ENCODE results near the gene LNX2.

The LNX2 gene

GRCh38 chr13:27605610-27606200, 14.6 kb downstream of the LNX2 start:
- H3K27ac ChIP-seq (ENCODE audit: low read depth, low read length), result no peak overlapping the region
- no peak overlapping the region for H3K4me3 ChIP-seq (ENCODE audit: insufficient read depth, low read length, poor library complexity, severe bottlenecking)
- no peaks in the 10 kb centered on the region for H3K27me3 ChIP-seq (ENCODE audit: low read length)
- H3K9me2 ChIP-seq (replicated peaks; ENCODE audit: insufficient read depth, low read length), result no peaks in the 10 kb centered on the region
- H3K79me2 ChIP-seq (ENCODE audit: insufficient read depth, low read length), result peaks cover 28% of the 10 kb centered on the region; the same call in 1 of the 2 replicates
- H3K36me3 ChIP-seq (ENCODE audit: low read length), result no peaks in the 10 kb centered on the region
- no peak overlapping the region for H3K4me2 ChIP-seq (ENCODE audit: low read depth, low read length, poor library complexity, severe bottlenecking)
- no peaks in the 10 kb centered on the region for H3K9me3 ChIP-seq (ENCODE audit: insufficient read depth, low read length)
- TF ChIP-seq CTCF (IDR thresholded peaks at IDR 0.05; ENCODE audit: insufficient read depth, low read length, poor library complexity, severe bottlenecking) (no peak), EZH2phosphoT487 (conservative IDR thresholded peaks at IDR 0.05; ENCODE audit: low read length) (no peak)
- H2AFZ ChIP-seq (ENCODE audit: low read depth, low read length, severe bottlenecking), result no peak overlapping the region
- no peaks in the 10 kb centered on the region for H3F3A ChIP-seq (ENCODE audit: insufficient read depth)
- no peak overlapping the region for H3K9ac ChIP-seq (ENCODE audit: low read length)
- peaks cover 9% of the 10 kb centered on the region; the same call in 1 of the 2 replicates for H4K20me1 ChIP-seq (ENCODE audit: low read depth, low read length)

GRCh38 chr13:27605099-27605498, 15.2 kb downstream of the LNX2 start:
- TF ChIP-seq CTCF (IDR thresholded peaks at IDR 0.05; ENCODE audit: insufficient read depth, low read length, poor library complexity, severe bottlenecking) (no peak), EZH2phosphoT487 (conservative IDR thresholded peaks at IDR 0.05; ENCODE audit: low read length) (no peak)
- Histone ChIP-seq H2AFZ (ENCODE audit: low read depth, low read length, severe bottlenecking) (no peak overlapping the region), H3F3A (ENCODE audit: insufficient read depth) (no peaks in the 10 kb centered on the region), H3K79me2 (ENCODE audit: insufficient read depth, low read length) (peaks cover 23% of the 10 kb centered on the region; the same call in 1 of the 2 replicates), H3K9ac (ENCODE audit: low read length) (no peak overlapping the region), H3K27ac (ENCODE audit: low read depth, low read length) (no peak overlapping the region), H4K20me1 (ENCODE audit: low read depth, low read length) (peaks cover 9% of the 10 kb centered on the region; the same call in 1 of the 2 replicates), H3K4me2 (ENCODE audit: low read depth, low read length, poor library complexity, severe bottlenecking) (no peak overlapping the region), H3K36me3 (ENCODE audit: low read length) (no peaks in the 10 kb centered on the region), H3K4me3 (ENCODE audit: insufficient read depth, low read length, poor library complexity, severe bottlenecking) (no peak overlapping the region), H3K9me2 (replicated peaks; ENCODE audit: insufficient read depth, low read length) (no peaks in the 10 kb centered on the region), H3K9me3 (ENCODE audit: insufficient read depth, low read length) (no peaks in the 10 kb centered on the region), H3K27me3 (ENCODE audit: low read length) (no peaks in the 10 kb centered on the region)

- H3K27me3 ChIP-seq (ENCODE audit: low read length), result no peaks in the 10 kb centered on the region
- no peaks in the 10 kb centered on the region for H3K9me3 ChIP-seq (ENCODE audit: insufficient read depth, low read length)
- peaks cover 7% of the 10 kb centered on the region; the same call in 1 of the 2 replicates for H4K20me1 ChIP-seq (ENCODE audit: low read depth, low read length)
- H2AFZ ChIP-seq (ENCODE audit: low read depth, low read length, severe bottlenecking), result no peak overlapping the region
- TF ChIP-seq CTCF (IDR thresholded peaks at IDR 0.05; ENCODE audit: insufficient read depth, low read length, poor library complexity, severe bottlenecking), result no peak
- TF ChIP-seq EZH2phosphoT487 (conservative IDR thresholded peaks at IDR 0.05; ENCODE audit: low read length), result no peak
- no peaks in the 10 kb centered on the region for H3F3A ChIP-seq (ENCODE audit: insufficient read depth)
- H3K9me2 ChIP-seq (replicated peaks; ENCODE audit: insufficient read depth, low read length), result no peaks in the 10 kb centered on the region
- no peak overlapping the region for H3K27ac ChIP-seq (ENCODE audit: low read depth, low read length)
- H3K4me3 ChIP-seq (ENCODE audit: insufficient read depth, low read length, poor library complexity, severe bottlenecking), result no peak overlapping the region
- peaks cover 16% of the 10 kb centered on the region; the same call in 1 of the 2 replicates for H3K79me2 ChIP-seq (ENCODE audit: insufficient read depth, low read length)
- no peak overlapping the region for H3K9ac ChIP-seq (ENCODE audit: low read length)
- H3K36me3 ChIP-seq (ENCODE audit: low read length), result no peaks in the 10 kb centered on the region
- H3K4me2 ChIP-seq (ENCODE audit: low read depth, low read length, poor library complexity, severe bottlenecking), result no peak overlapping the region
Observed at GRCh38 chr13:27601803-27602202, 18.5 kb downstream of the LNX2 start.
